ENCODE measurements around the gene OR52E8.

Gene OR52E8

GRCh38 chr11:5807580-5807979 is 49.9 kb downstream of the OR52E8 start:
- DNase-seq: no peak

All from GDM1 (cell line).